ENCODE data around the gene LRRC4C.

DNA sequence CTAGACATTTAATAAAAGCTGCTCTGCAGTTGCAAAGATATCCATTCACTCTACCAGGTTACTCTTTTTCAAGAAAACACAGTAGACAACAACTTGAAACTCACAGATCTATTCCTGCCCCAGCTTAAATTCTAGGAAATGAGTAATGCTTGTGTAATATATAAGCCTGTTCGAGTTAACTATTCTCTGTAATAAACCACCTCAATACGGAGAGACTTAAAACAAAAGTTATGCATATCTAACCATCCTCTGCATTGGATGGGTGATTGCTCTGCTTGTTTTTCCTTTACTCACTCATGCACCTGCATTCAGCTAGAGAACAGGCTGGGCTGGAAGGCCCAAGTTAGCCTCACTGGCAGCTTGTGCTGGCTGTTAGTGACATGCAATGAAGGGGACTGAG lies 13.3 kb downstream of the LRRC4C start:
- TF ChIP-seq, protein P1, sequence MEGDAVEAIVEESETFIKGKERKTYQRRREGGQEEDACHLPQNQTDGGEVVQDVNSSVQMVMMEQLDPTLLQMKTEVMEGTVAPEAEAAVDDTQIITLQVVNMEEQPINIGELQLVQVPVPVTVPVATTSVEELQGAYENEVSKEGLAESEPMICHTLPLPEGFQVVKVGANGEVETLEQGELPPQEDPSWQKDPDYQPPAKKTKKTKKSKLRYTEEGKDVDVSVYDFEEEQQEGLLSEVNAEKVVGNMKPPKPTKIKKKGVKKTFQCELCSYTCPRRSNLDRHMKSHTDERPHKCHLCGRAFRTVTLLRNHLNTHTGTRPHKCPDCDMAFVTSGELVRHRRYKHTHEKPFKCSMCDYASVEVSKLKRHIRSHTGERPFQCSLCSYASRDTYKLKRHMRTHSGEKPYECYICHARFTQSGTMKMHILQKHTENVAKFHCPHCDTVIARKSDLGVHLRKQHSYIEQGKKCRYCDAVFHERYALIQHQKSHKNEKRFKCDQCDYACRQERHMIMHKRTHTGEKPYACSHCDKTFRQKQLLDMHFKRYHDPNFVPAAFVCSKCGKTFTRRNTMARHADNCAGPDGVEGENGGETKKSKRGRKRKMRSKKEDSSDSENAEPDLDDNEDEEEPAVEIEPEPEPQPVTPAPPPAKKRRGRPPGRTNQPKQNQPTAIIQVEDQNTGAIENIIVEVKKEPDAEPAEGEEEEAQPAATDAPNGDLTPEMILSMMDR (conservative IDR thresholded peaks at IDR 0.05; ENCODE audit: low read depth, low read length), result no peak
- no peak for TF ChIP-seq EZH2phosphoT487 (IDR thresholded peaks at IDR 0.05; ENCODE audit: borderline replicate concordance, low read length)
